Activated CD4-positive, alpha-beta T cell treated with anti-CD3 and anti-CD28 coated beads, Interleukin-2, Interleukin-4, amounts not matched to agents 100 ng/mL and 50 ng/mL, durations not matched to agents 16 hours and 8 hours (primary cell): ENCODE measurements around the gene GLB1L3.
"Not testable (repeated sequence)": the region's sequence is repeated elsewhere in the genome, so short reads cannot be mapped to it uniquely, and the experiment has no call there.

Experiments
- DNase-seq: peaks from one replicate; pipeline ENCODE4 v3.0.0-alpha.2; 2020; ENCODE audit warnings: low spot score

Gene GLB1L3

DNA sequence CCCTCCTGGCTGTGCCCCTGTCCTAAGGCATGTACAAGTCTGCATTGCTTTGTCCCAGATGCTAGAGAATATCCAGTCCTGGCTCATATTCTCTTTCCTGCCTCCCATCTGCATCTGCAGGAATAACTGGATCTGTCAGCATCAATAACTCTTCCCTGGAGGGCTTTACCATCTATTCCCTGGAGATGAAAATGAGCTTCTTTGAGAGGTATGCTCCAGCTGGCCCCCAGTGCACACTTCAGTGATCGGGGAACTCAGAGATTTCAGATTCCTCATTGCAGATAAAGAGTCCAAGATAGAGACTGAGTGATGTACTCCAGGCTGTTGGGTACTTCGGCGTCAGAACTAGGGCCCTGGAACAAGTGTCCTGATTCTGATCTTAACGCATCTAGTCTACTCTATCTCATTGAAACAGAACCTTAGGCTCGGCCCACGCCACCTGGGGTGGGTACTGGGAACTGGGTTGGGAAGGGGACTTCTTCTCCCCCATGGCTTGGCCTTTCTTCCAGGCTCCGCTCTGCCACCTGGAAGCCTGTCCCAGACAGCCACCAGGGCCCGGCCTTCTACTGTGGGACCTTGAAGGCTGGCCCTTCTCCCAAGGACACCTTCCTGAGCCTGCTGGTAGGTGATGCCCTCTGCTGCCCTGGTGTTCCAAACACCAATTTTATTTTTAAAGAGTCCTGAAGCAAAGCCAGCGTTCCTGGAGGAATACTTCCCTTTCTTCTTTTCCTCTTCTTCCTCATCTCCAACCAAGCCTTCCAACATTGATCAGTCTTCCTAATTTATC lies 37.8 kb downstream of the GLB1L3 start:
- no peak for DNase-seq

DNA sequence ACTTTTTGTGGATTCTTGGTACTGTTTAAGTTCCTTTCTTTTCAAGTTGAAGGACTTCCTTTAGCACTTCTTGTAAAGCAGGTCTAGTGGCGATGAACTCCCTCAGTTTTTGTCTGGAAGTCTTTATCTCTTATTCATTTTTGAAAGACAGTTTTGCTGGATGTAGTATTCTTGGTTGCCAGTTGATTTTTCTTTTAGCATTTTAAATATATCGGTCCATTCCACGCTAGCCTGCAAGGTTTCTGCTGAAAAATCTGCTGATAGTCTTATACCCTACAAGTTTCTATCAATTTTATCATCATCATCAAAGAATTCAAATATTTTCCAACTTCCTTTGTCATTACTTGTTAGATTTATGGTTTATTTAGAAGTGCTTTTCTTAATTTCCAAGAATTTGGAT lies 40.9 kb downstream of the GLB1L3 start:
- DNase-seq = no peak

GRCh38 chr11:134321373-134321772 lies 45.2 kb downstream of the GLB1L3 start:
- DNase-seq = not testable (repeated sequence)

DNA sequence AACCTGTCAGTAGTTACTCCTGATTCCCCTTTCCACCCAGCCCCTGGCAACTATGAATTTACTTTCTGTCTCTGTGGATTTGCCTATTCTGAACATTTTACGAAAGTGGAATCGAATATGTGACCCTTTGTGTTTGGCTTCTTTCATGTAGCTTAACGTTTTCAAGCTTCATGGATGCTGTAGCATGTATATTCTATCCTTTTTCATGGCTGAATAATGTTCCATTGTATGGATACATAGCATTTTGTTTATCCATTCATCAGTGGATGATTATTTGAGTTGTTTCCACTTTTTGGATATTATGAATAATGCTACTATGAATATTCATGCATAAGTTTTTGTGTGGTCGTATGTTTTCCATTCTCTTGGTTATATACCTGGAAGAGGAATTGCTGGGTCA lies 46.4 kb downstream of the GLB1L3 start:
- no peak for DNase-seq

DNA sequence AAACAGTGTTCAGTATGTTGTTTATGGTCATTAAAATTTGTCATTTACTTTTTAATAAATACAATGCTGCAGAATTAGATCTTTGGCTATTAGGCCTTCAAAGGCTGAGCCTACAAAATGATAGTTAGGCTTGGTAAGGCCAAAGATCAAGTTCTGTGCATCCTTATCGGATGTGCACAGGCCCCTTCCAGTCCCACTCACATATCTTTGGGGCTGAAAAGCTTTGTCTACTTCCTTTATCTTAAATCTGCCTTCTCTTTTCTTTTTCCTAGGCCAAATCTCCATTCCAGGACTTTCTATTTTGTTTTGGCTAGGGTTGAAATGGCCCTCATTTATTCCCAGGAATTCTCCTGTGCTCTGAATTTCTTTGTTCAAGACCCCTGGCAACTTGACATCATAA lies 52.3 kb downstream of the GLB1L3 start:
- DNase-seq = no peak

- no peak for DNase-seq
Measured at GRCh38 chr11:134330611-134331353, 54.6 kb downstream of the GLB1L3 start.

DNA sequence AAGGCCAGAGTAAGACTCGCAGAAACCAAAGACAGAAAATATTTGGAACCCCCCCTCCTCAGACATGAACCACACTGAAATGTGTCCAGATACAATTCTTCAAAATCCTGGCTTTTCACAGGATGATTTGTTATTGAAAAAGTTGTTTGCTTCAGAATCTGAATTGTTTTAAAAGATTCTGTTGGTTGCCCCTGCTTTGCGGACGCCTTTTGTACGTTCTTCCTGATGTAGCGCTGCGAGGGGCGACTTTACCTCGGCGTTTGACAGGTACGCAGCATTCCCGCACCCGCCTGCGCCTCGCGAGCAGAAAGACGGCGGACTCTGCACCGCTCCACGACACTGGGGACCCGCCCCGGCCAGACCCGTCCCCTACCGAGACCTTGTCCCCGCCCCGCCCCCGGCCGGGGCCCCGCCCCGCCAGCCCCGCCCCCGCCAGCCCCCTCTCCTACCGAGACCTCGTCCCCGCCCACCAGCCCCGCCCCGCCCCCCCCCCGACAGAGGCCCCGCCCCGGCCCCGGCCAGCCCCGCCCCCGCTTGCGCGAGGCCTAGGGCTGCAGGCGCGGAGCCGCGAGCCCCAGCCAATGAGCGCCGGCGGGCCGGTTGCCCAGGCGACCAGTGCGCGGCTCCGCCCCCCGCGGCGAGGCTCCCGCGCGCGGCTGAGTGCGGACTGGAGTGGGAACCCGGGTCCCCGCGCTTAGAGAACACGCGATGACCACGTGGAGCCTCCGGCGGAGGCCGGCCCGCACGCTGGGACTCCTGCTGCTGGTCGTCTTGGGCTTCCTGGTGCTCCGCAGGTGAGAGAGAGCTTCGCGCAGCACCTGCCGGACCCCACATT lies 55.4 kb downstream of the GLB1L3 start, which contains the start of gene GLB1L2:
GLB1L2 (plus strand) TSS at position 635 of the 835 bp plus-strand sequence; CDS start at position 709, 74 bp downstream.
- peak; percentile 66 for DNase-seq

- no peak for DNase-seq
Measured at GRCh38 chr11:134332189-134332631, 56.0 kb downstream of the GLB1L3 start.

DNA sequence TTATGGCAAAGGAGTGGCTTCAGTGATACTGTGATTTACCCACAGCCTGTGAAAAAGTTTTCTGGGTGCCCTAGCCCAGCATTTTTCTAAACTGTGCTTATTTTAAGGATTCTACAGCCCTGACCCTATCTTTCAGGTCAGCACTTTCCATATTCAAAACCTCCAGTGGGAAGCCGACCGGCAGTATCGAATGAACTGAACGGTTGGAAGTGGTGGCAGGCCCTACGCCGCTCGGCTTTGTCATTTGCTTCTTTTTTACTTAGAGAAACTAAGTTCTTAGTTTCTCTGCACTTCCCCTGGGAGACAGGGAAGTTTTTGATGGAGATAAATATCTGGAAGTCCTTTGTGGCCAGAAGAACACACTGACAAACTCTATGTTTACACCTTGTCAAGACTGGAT lies 56.6 kb downstream of the GLB1L3 start:
- no peak for DNase-seq

DNA sequence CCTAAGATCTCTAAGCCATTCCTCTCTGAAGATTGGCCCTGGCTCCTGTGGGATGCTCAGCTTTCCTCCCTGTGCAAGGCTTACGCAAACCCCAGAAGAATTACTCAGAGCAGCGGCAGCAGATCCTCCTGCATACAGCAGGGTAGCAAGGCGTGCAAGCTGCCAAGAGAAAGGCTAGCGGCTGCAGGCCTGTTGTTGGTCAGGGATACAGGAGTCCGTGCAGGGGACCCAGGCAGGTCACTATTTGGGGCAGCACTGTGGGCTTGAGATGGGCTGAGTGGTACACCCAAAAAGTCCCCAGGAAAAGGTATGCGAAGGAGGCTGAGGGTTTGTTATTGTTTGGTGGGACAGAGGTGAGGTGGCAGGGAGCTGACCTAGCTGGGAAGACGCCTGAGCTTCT lies 57.1 kb downstream of the GLB1L3 start:
- DNase-seq = no peak

DNA sequence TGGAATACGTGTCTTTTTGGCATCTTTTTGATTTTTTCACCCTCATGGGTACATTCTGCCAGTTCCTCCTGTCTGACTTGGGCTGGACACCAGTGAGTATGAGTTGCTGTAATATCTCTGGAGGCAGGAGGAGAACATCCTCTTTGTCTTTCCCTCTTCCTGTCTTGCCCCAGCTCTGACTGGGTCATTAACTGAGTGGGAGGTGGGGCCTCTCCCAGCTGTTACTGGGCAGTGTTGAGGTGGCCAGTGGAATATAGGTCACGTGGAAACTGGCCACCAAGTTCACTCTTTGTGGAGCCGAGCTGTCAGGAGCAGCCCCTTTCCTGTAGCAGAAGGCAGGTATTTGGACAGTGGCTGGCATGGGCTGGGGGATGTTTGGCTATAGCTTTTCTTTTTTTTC lies 57.8 kb downstream of the GLB1L3 start:
- DNase-seq = no peak

GRCh38 chr11:134334796-134335571 lies 58.8 kb downstream of the GLB1L3 start:
- DNase-seq = no peak

GRCh38 chr11:134337051-134337450 lies 60.9 kb downstream of the GLB1L3 start:
- no peak for DNase-seq

GRCh38 chr11:134338068-134338467 lies 61.9 kb downstream of the GLB1L3 start:
- no peak for DNase-seq

DNA sequence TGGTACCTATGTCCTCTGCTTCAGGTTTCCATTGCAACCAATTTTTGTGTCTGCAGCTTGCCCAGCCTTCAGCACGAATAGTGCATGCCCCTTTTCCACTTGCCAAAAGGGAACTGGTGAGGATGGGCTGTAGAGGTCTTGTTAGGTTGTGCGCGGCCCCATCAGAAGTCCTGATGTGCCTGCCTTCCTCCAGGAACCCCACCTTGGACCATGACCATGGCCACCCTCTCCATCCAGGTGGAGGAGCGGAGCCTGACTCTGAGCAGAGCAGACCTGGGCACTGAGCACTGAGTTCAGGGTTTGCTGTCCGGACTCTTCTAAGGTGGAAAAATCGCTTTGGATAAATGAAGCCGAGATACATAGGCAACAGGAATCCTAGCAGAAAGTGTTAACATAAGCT lies 62.5 kb downstream of the GLB1L3 start:
- DNase-seq = no peak

GRCh38 chr11:134339756-134340155 lies 63.6 kb downstream of the GLB1L3 start:
- DNase-seq = no peak

GRCh38 chr11:134340354-134340964 lies 64.3 kb downstream of the GLB1L3 start:
- DNase-seq = no peak

GRCh38 chr11:134341805-134342571 lies 65.8 kb downstream of the GLB1L3 start:
- DNase-seq = no peak

DNA sequence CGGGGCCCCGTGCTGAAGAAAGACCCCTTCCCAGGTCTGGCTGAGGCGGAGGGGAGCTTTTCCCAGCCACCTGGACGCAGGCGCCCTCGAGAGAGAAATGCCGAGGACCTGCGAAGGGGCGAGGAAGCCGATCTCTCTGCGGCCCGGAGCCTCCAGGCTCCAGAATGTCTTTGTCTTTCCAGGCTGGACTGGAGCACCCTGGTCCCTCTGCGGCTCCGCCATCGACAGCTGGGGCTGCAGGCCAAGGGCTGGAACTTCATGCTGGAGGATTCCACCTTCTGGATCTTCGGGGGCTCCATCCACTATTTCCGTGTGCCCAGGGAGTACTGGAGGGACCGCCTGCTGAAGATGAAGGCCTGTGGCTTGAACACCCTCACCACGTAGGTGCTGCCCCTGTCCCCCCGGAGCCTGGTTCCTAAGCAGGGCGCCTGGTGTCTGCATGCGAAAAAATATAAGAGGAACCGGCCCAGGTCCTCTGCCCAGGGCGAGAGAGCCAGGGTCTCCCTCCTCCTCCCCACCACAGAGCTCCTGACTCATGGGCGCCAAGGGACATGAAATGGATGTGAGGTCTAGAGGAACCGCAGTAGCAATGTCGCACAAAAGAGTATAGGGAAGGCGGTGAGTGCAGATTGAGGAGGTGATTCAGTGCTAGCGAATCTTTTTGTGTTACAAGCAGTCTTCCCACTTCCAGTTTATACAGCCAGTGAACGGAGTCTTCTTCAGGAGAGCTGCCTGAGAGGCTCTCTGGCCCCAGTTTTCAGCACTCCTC lies 66.6 kb downstream of the GLB1L3 start:
- no peak for DNase-seq

GRCh38 chr11:134343646-134344045 lies 67.5 kb downstream of the GLB1L3 start:
- DNase-seq = no peak
